Calu3 (cell line): ENCODE results near the gene DAPK2. TPM values are rescaled to one million over a fixed set of nuclear protein-coding genes. Genes with fewer than 3 reads are reported as not detected.

Experiments used
- BruUV-seq: library from RNA; stranded (reverse); fragments of 400-500 nt; replicated peaks from 2 replicates; lab custom pipeline; 2021; lab: Mats Ljungman, UMichigan
- CTCF ChIA-PET: fragments of 300-600 bp; sonication (Branson Sonifier 250); formaldehyde crosslinking; loops from one replicate; lab custom pipeline; 2022; ENCODE audit warnings: antibody characterized with exemption; lab: Charles Lee
- DNase-seq: peaks from one replicate; pipeline ENCODE4 v3.0.0; 2022
- H3K27ac Mint-ChIP-seq: one replicate; pipeline ENCODE4 v1.8.0; 2022; ENCODE audit warnings: mixed read lengths; ENCODE audit not compliant: unreplicated experiment
- H3K27me3 Mint-ChIP-seq: one replicate; pipeline ENCODE4 v1.8.0; 2022; ENCODE audit warnings: mixed read lengths; ENCODE audit not compliant: unreplicated experiment
- H3K36me3 Mint-ChIP-seq: one replicate; pipeline ENCODE4 v1.8.0; 2022; ENCODE audit warnings: mild to moderate bottlenecking, moderate library complexity, mixed read lengths; ENCODE audit not compliant: insufficient read depth, unreplicated experiment
- H3K4me1 Mint-ChIP-seq: one replicate; pipeline ENCODE4 v1.8.0; 2022; ENCODE audit warnings: mild to moderate bottlenecking, low read depth, mixed read lengths; ENCODE audit not compliant: unreplicated experiment
- H3K4me3 Mint-ChIP-seq: one replicate; pipeline ENCODE4 v1.8.0; 2022; ENCODE audit warnings: mild to moderate bottlenecking, low read depth, moderate library complexity, mixed read lengths; ENCODE audit not compliant: unreplicated experiment
- H3K9me3 Mint-ChIP-seq: one replicate; pipeline ENCODE4 v1.8.0; 2022; ENCODE audit warnings: low read depth, mixed read lengths; ENCODE audit not compliant: unreplicated experiment
- intact Hi-C: fragments of 100-400 bp; cut with micrococcal nuclease; formaldehyde crosslinking; loops from one replicate; pipeline ENCODE4 v1.10.0; 2022; ENCODE audit not compliant: unreplicated experiment
- total RNA-seq: library from RNA; stranded (reverse); gene quantifications from 2 replicates; pipeline ENCODE4 v1.2.3, GENCODE V29; 2022
- TF ChIP-seq, protein P1 (sequence below): fragments of 200-600 bp; IDR thresholded peaks from one replicate; pipeline ENCODE4 v1.8.0; 2022; ENCODE audit warnings: antibody characterized with exemption; ENCODE audit not compliant: unreplicated experiment

Gene DAPK2
- total RNA-seq, 1 experiment from 2014 or later, result 1.1 TPM

DNA sequence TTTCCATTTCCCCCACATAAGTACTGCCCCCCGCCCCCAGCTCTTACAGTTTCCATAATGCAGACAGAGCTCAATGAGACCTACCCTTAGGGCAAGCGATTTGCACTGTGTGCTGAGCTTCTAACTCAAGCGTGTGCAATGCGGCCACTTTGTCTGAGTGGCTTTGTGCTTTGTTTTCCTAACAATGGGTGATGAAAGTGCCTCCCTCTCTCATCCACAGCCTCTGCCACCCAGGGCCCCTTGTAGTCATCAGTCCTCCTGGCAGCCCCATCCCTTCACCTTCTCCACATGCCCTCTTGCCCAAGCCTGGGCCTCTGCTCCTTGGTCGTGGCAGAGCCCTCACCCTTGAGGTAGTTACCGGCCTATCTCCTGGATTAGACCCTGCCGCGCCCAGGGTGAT, 17.2 kb downstream of the DAPK2 start:
- Mint-ChIP-seq H3K27ac (no peak overlapping the region), H3K4me1 (peaks cover 11% of the 10 kb centered on the region), H3K36me3 (peaks cover 8% of the 10 kb centered on the region), H3K4me3 (no peak overlapping the region), H3K27me3 (peaks cover 23% of the 10 kb centered on the region), H3K9me3 (no peaks in the 10 kb centered on the region)
- intact Hi-C loops, result no loop called here
- BruUV-seq, result no TSS peak
- CTCF ChIA-PET, result interaction anchor here (0.6 kb wide), 1 partner anchor 429 kb away, joined by 7 read pairs; no protein-coding TSS in a partner anchor
- TF ChIP-seq, protein P1, sequence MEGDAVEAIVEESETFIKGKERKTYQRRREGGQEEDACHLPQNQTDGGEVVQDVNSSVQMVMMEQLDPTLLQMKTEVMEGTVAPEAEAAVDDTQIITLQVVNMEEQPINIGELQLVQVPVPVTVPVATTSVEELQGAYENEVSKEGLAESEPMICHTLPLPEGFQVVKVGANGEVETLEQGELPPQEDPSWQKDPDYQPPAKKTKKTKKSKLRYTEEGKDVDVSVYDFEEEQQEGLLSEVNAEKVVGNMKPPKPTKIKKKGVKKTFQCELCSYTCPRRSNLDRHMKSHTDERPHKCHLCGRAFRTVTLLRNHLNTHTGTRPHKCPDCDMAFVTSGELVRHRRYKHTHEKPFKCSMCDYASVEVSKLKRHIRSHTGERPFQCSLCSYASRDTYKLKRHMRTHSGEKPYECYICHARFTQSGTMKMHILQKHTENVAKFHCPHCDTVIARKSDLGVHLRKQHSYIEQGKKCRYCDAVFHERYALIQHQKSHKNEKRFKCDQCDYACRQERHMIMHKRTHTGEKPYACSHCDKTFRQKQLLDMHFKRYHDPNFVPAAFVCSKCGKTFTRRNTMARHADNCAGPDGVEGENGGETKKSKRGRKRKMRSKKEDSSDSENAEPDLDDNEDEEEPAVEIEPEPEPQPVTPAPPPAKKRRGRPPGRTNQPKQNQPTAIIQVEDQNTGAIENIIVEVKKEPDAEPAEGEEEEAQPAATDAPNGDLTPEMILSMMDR, result no peak
- no peak for DNase-seq

DNA sequence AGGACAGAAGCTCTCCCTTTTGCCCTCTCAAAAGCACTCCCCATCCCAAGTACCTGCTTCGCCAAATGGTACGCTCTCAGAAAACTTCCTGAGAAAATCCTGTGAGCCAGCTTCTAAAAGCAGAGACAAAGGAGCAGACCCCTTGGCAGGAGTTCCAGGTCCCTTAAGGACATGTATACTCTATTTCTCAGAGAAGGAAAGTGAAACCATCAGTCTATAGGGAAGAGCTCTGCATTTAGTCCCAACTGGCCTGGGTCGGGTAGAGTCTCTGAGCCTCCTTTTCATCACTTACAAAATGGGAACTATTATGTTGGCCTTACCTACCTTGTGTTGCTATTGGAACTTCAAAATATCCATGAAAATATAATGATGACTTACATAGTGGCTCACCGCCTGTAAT, 19.7 kb downstream of the DAPK2 start:
- H3K36me3 Mint-ChIP-seq, result peaks cover 8% of the 10 kb centered on the region
- H3K4me3 Mint-ChIP-seq, result no peak overlapping the region
- BruUV-seq, result no TSS peak
- H3K27ac Mint-ChIP-seq, result no peak overlapping the region
- DNase-seq, result no peak
- CTCF ChIA-PET, result no interaction called here
- H3K9me3 Mint-ChIP-seq, result peaks cover under 1% of the 10 kb centered on the region
- H3K27me3 Mint-ChIP-seq, result peaks cover 28% of the 10 kb centered on the region
- intact Hi-C loops, result no loop called here
- TF ChIP-seq, protein P1, result no peak
- peaks cover 11% of the 10 kb centered on the region for H3K4me1 Mint-ChIP-seq

DNA sequence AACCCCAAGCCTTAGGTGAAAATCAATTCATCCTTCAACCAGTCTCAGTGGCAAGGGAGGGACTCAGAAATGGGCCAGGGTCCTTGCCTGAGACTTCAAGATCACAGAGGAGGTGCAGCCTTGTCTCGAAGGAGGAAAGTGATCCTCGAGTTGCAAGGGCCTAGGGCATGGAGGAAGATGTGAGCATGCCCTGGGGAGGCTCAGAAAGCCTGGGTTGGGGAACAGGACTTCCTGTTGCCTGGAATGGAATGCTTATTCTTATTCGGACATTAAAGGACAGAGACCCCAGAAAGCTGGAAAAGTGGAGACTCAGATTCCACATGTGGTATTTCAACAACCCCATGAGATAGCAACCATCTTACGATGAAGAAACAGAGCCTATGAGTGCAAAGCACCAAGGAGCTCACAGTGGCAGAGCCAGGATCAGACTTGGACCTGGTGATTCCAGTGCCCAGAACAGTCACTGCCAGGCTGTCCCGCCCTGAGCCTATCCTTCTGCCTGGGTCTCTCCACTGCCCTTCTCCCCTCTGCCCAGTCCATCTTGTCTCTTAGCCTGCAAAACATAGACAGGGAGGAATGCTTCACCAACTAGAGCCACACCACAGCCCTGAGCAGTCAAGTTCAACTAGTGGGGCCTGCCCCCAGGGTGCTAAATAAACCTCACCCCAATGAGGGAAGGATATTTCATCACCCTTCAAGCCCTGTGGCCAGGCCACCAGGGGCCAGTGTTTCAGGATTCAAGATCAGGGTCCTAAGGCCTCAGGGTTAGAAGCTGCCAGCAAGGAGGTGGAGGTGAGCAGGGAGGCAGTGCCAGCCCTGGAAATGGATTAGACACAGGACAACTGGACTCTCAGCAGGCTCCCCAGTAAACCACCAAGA, 21.9 kb downstream of the DAPK2 start:
- Mint-ChIP-seq H3K27me3 (peaks cover 20% of the 10 kb centered on the region), H3K27ac (no peak overlapping the region), H3K4me1 (peaks cover 19% of the 10 kb centered on the region), H3K4me3 (no peak overlapping the region), H3K9me3 (peaks cover 2% of the 10 kb centered on the region), H3K36me3 (peaks cover 8% of the 10 kb centered on the region)
- intact Hi-C loops, result no loop called here
- TF ChIP-seq, protein P1, result no peak
- no peak for DNase-seq
- CTCF ChIA-PET, result interaction anchor here (0.6 to 1.4 kb wide), 2 partner anchors 14 to 16 kb away, joined by 3 to 4 read pairs; no protein-coding TSS in a partner anchor
- no TSS peak for BruUV-seq

DNA sequence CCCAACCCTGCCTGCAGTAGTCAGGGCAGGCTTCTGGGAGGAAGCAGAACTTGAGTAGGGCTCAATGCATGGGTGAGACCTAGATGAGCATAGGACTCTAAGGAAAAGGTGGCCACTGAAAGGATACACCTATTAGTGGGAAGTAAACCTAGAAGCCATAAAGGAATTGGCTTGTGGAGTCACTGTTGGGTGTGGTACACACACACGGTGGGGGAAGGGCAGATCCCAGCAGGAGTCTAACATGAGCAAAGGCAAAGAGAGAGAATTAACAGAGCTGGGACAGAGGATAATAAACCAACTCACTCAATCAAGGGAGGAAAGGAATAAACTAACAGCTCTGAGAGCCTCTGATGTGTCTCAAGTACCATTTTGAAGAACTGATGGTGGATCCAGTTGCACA, 23.1 kb downstream of the DAPK2 start:
- Mint-ChIP-seq H3K4me3 (no peak overlapping the region), H3K27me3 (peaks cover 20% of the 10 kb centered on the region), H3K27ac (no peak overlapping the region), H3K36me3 (peaks cover 8% of the 10 kb centered on the region), H3K9me3 (peaks cover 2% of the 10 kb centered on the region), H3K4me1 (peaks cover 25% of the 10 kb centered on the region)
- CTCF ChIA-PET, result no interaction called here
- BruUV-seq, result no TSS peak
- intact Hi-C loops, result no loop called here
- TF ChIP-seq, protein P1, result no peak
- no peak for DNase-seq
